Neural cell (in vitro differentiated cells): ENCODE data around the gene AFG1L. TPM values are rescaled to one million over a fixed set of nuclear protein-coding genes. Genes with fewer than 3 reads are reported as not detected.

Experiments used
- H2AFZ ChIP-seq: fragments of 200-600, 300-800 bp; sonication (generic), shearing (Covaris generic); 2 replicates; pipeline ENCODE4 v1.6.0; 2014; ENCODE audit warnings: low read depth, mild to moderate bottlenecking, antibody characterized with exemption, low read length, moderate library complexity
- H3F3A ChIP-seq: fragments of 200-600 bp; shearing (Covaris generic); 2 replicates; pipeline ENCODE4 v1.6.1; 2016; ENCODE audit warnings: mild to moderate bottlenecking, moderate library complexity, mixed read lengths, antibody characterized with exemption, low read length; ENCODE audit not compliant: insufficient read depth, poor library complexity, severe bottlenecking
- H3K27ac ChIP-seq: fragments of 200-600, 300-800 bp; sonication (generic), shearing (Covaris generic); 2 replicates; pipeline ENCODE4 v1.5.1; 2014; ENCODE audit warnings: mild to moderate bottlenecking, low read length, moderate library complexity
- H3K27me3 ChIP-seq: fragments of 300-800, 200-600 bp; sonication (generic), shearing (Covaris generic); 2 replicates; pipeline ENCODE4 v1.6.0; 2014; ENCODE audit warnings: mild to moderate bottlenecking, low read depth, low read length, moderate library complexity; ENCODE audit not compliant: insufficient read depth
- H3K36me3 ChIP-seq: fragments of 300-800, 200-600 bp; sonication (generic), shearing (Covaris generic); 2 replicates; pipeline ENCODE4 v1.5.1; 2014; ENCODE audit warnings: mild to moderate bottlenecking, antibody characterized with exemption, low read length, moderate library complexity; ENCODE audit not compliant: insufficient read depth
- H3K4me2 ChIP-seq: fragments of 300-800, 200-600 bp; sonication (generic), shearing (Covaris generic); 2 replicates; pipeline ENCODE4 v1.6.0; 2014; ENCODE audit warnings: mild to moderate bottlenecking, low read length
- H3K4me3 ChIP-seq: fragments of 300-800, 200-600 bp; sonication (generic), shearing (Covaris generic); 2 replicates; pipeline ENCODE4 v1.5.1; 2014; ENCODE audit warnings: mild to moderate bottlenecking, low read length, moderate library complexity
- H3K79me2 ChIP-seq: fragments of 200-600 bp; shearing (Covaris generic); replicated peaks from 2 replicates; pipeline ENCODE4 v1.6.0; 2014; ENCODE audit warnings: mild to moderate bottlenecking, low read length, moderate library complexity; ENCODE audit not compliant: insufficient read depth
- H3K9ac ChIP-seq: fragments of 300-800, 200-600 bp; sonication (generic), shearing (Covaris generic); 2 replicates; pipeline ENCODE4 v1.6.1; 2016; ENCODE audit warnings: mild to moderate bottlenecking, low read length, mixed read lengths
- H3K9me2 ChIP-seq: fragments of 200-600 bp; shearing (Covaris generic); 2 replicates; pipeline ENCODE4 v1.6.1; 2016; ENCODE audit warnings: mild to moderate bottlenecking, low read length, mixed read lengths; ENCODE audit not compliant: insufficient read depth
- H3K9me3 ChIP-seq: fragments of 200-600, 300-800 bp; sonication (generic), shearing (Covaris generic); 2 replicates; pipeline ENCODE4 v1.6.1; 2016; ENCODE audit warnings: mild to moderate bottlenecking, mixed run types, low read length, moderate library complexity, mixed read lengths
- H4K20me1 ChIP-seq: fragments of 200-600 bp; shearing (Covaris generic); 2 replicates; pipeline ENCODE4 v1.6.1; 2016; ENCODE audit warnings: mild to moderate bottlenecking, mixed run types; ENCODE audit not compliant: insufficient read depth
- CTCF ChIP-seq: fragments of 450-650 bp; IDR thresholded peaks from 2 replicates; pipeline ENCODE4 v1.5.1; 2014; ENCODE audit warnings: antibody characterized with exemption, mild to moderate bottlenecking, moderate library complexity; ENCODE audit not compliant: poor library complexity, severe bottlenecking
- EP300 ChIP-seq: fragments of 450-650 bp; conservative IDR thresholded peaks from 2 replicates; pipeline ENCODE4 v1.6.1; 2014; ENCODE audit warnings: antibody characterized with exemption, mild to moderate bottlenecking, moderate library complexity; ENCODE audit not compliant: poor library complexity, severe bottlenecking
- EZH2 ChIP-seq: fragments of 200-600, 300-800 bp; shearing (Covaris generic), sonication (generic); IDR thresholded peaks from 2 replicates; pipeline ENCODE4 v1.6.1; 2014; ENCODE audit warnings: antibody characterized with exemption, low read length, borderline replicate concordance, mild to moderate bottlenecking; ENCODE audit not compliant: insufficient read depth, poor library complexity, severe bottlenecking
- MXI1 ChIP-seq: fragments of 450-650 bp; conservative IDR thresholded peaks from 2 replicates; pipeline ENCODE4 v1.6.1; 2014; ENCODE audit warnings: antibody characterized with exemption, mild to moderate bottlenecking; ENCODE audit not compliant: poor library complexity, severe bottlenecking
- POLR2AphosphoS5 ChIP-seq: IDR thresholded peaks from 2 replicates; pipeline ENCODE4 v1.6.1; 2012
- RAD21 ChIP-seq: fragments of 450-650 bp; conservative IDR thresholded peaks from 2 replicates; pipeline ENCODE4 v1.6.1; 2014; ENCODE audit warnings: antibody characterized with exemption, mild to moderate bottlenecking, moderate library complexity
- REST ChIP-seq: IDR thresholded peaks from 2 replicates; pipeline ENCODE4 v1.6.1; 2012; ENCODE audit warnings: borderline replicate concordance
- SMC3 ChIP-seq: fragments of 450-650 bp; conservative IDR thresholded peaks from 2 replicates; pipeline ENCODE4 v1.6.1; 2014; ENCODE audit warnings: antibody characterized with exemption, mild to moderate bottlenecking, moderate library complexity; ENCODE audit not compliant: poor library complexity
- TAF1 ChIP-seq: IDR thresholded peaks from 2 replicates; pipeline ENCODE4 v1.6.1; 2012; ENCODE audit warnings: low read depth
- polyA plus RNA-seq: library from polyadenylated mRNA; depleted of rRNA; stranded (reverse); fragments of >200 nt; gene quantifications from 2 replicates; pipeline ENCODE4 v1.2.3, GENCODE V29; 2014

The AFG1L gene
- polyA plus RNA-seq, 1 donor from 2014 or later, result 3.3 TPM

GRCh38 chr6:108312605-108313004 is 17.8 kb downstream of the AFG1L start:
- TF ChIP-seq SMC3 (no peak), EP300 (no peak), REST (no peak), CTCF (no peak), EZH2 (no peak), POLR2AphosphoS5 (no peak), TAF1 (no peak), RAD21 (no peak), MXI1 (no peak)
- no peaks in the 10 kb centered on the region for H3K79me2 ChIP-seq
- no peak overlapping the region for H2AFZ ChIP-seq
- no peak overlapping the region for H3K27ac ChIP-seq
- H3K9me3 ChIP-seq, result no peaks in the 10 kb centered on the region
- H3K9me2 ChIP-seq, result no peaks in the 10 kb centered on the region
- H3F3A ChIP-seq, result no peaks in the 10 kb centered on the region
- H3K27me3 ChIP-seq, result no peaks in the 10 kb centered on the region
- H3K36me3 ChIP-seq, result no peaks in the 10 kb centered on the region
- H3K4me2 ChIP-seq, result no peak overlapping the region
- H4K20me1 ChIP-seq, result no peaks in the 10 kb centered on the region
- H3K4me3 ChIP-seq, result no peak overlapping the region
- H3K9ac ChIP-seq, result no peak overlapping the region

GRCh38 chr6:108321253-108321747 is 26.4 kb downstream of the AFG1L start:
- H3K27ac ChIP-seq, result no peak overlapping the region
- no peaks in the 10 kb centered on the region for H3K9me3 ChIP-seq

More at GRCh38 chr6:108321253-108321747, 26.4 kb downstream of the AFG1L start:
- Histone ChIP-seq H3K9me2 (no peaks in the 10 kb centered on the region), H3K4me2 (no peak overlapping the region), H3K27me3 (no peaks in the 10 kb centered on the region), H3K79me2 (no peaks in the 10 kb centered on the region), H4K20me1 (no peaks in the 10 kb centered on the region), H3K36me3 (no peaks in the 10 kb centered on the region), H2AFZ (no peak overlapping the region), H3F3A (no peaks in the 10 kb centered on the region), H3K4me3 (no peak overlapping the region), H3K9ac (no peak overlapping the region)
- no peak for TF ChIP-seq MXI1
- no peak for TF ChIP-seq REST
- no peak for TF ChIP-seq POLR2AphosphoS5
- no peak for TF ChIP-seq SMC3
- no peak for TF ChIP-seq CTCF
